Naive B cell (primary cell): ENCODE measurements around the gene SPRYD3. TPM values are rescaled to one million over a fixed set of nuclear protein-coding genes. Genes with fewer than 3 reads are reported as not detected.
"Not testable (repeated sequence)": the region's sequence is repeated elsewhere in the genome, so short reads cannot be mapped to it uniquely, and the experiment has no call there.

Source experiments
- ATAC-seq, 2 donors: fragments of 150-1000 bp; cut with Tn5 transposase; 2 replicates each; pipeline ENCODE4 v1.10.0; 2021; ENCODE audit warnings: low read depth in 2 of 2, mild to moderate bottlenecking in 2 of 2, moderate library complexity in 2 of 2
- DNase-seq: peaks from one replicate; pipeline ENCODE4 v3.0.0; 2022
- H3K27ac Mint-ChIP-seq, 6 donors: one replicate each; pipeline ENCODE4 v1.8.0; 2020 to 2022; ENCODE audit warnings: mild to moderate bottlenecking in 6 of 6, mixed read lengths in 6 of 6, moderate library complexity in 5 of 6, inconsistent platforms in 2 of 6
- H3K27me3 Mint-ChIP-seq, 3 donors: one replicate each; pipeline ENCODE4 v1.8.0; 2021 to 2022; ENCODE audit warnings: mixed read lengths in 3 of 3, mild to moderate bottlenecking in 1 of 3
- H3K36me3 Mint-ChIP-seq, 2 donors: one replicate each; pipeline ENCODE4 v1.8.0; 2020 to 2022; ENCODE audit warnings: mixed read lengths in 2 of 2, inconsistent platforms in 1 of 2, mild to moderate bottlenecking in 1 of 2
- H3K4me1 Mint-ChIP-seq, 3 donors: one replicate each; pipeline ENCODE4 v1.8.0; 2020 to 2022; ENCODE audit warnings: mixed read lengths in 3 of 3, inconsistent platforms in 1 of 3, mild to moderate bottlenecking in 1 of 3, moderate library complexity in 1 of 3
- H3K4me3 Mint-ChIP-seq, 8 donors: one replicate each; pipeline ENCODE4 v1.8.0; 2020 to 2022; ENCODE audit warnings: mild to moderate bottlenecking in 8 of 8, mixed read lengths in 8 of 8, moderate library complexity in 8 of 8, inconsistent platforms in 2 of 8
- H3K9me3 Mint-ChIP-seq, 7 donors: one replicate each; pipeline ENCODE4 v1.8.0; 2020 to 2022; ENCODE audit warnings: mixed read lengths in 7 of 7, mild to moderate bottlenecking in 5 of 7, inconsistent platforms in 2 of 7, moderate library complexity in 1 of 7
- polyA plus RNA-seq, 6 donors: library from polyadenylated mRNA; unstranded; fragments of 300-500 nt; fragmentation: Illumina TruSeq; gene quantifications; one replicate each; pipeline ENCODE4 v1.2.3, GENCODE V29; 2021; ENCODE audit warnings: low read depth in 6 of 6

The SPRYD3 gene
- polyA plus RNA-seq, 6 donors from 2014 or later: 12.8 to 31.1 (median 23.2) TPM

DNA sequence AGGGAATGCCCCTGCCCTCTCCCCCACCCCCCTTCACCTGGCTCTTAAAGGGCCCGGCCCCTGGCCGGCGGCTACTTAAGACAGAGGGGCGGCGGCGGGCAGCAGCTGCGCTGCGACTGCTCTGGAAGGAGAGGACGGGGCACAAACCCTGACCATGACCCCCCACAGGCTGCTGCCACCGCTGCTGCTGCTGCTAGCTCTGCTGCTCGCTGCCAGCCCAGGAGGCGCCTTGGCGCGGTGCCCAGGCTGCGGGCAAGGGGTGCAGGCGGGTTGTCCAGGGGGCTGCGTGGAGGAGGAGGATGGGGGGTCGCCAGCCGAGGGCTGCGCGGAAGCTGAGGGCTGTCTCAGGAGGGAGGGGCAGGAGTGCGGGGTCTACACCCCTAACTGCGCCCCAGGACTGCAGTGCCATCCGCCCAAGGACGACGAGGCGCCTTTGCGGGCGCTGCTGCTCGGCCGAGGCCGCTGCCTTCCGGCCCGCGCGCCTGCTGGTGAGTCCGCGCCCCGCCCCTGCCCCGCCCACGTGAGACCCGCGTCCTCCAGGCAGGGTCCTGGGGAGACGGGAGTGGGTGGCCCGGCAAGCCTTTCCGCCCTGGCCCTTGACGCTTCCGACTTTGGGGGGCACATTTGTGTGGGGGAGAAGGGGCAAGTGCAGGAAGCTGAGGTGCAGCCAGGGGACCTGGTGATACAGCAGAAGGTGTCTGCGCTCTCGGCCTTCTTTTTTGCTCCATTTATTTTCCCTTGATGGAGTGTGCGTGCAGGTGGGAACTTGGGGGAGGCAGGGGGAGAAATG is 18.6 kb upstream of the SPRYD3 start, which contains the start of gene IGFBP6:
IGFBP6 (plus strand) TSS at position 104 of the 790 bp plus-strand sequence; CDS start at position 155, 51 bp downstream.
- ATAC-seq (peak; percentile 75 to 82), DNase-seq (peak; percentile 60)
- Mint-ChIP-seq H3K9me3 (no peaks in the 10 kb centered on the region), H3K27ac (peak within 1 kb of the TSS in 3 of 6 donors; percentile 14 to 62 (median 60)), H3K4me3 (peak within 1 kb of the TSS; percentile 65 to 90 (median 88)), H3K36me3 (no peaks in the 10 kb centered on the region), H3K27me3 (peaks cover 7 to 26% (median 23%) of the 10 kb centered on the region in 3 donors), H3K4me1 (peaks cover 22 to 29% (median 29%) of the 10 kb centered on the region in 3 donors)

DNA sequence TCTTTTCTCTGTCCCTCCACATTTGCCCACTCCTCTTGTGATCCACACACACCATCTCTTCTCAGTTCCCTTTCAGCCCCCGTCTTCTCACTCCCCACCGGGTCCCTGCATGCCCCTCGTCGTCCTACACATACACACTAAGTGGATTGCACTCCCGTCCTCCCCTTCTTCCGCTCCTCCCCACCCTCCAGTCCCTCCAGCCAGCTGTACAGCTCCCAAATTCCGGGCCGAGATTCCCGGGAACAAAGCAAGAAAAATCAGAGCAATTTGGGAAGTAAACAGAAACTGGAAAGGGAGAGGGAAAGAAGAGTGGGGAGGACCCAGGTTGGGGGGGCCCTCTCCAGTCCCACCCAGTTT is 18.0 kb upstream of the SPRYD3 start:
- H3K27ac Mint-ChIP-seq: peak overlapping the region in 3 of 6 donors; percentile 14 to 60 (median 19)
- H3K27me3 Mint-ChIP-seq: peaks cover 7 to 28% (median 25%) of the 10 kb centered on the region in 3 donors

GRCh38 chr12:53096759-53097158 is 17.6 kb upstream of the SPRYD3 start:
- peaks cover 7 to 32% (median 29%) of the 10 kb centered on the region in 3 donors for H3K27me3 Mint-ChIP-seq
- no peak for ATAC-seq

More for the DNA sequence above, 18.0 kb upstream of the SPRYD3 start:
- no peak for DNase-seq
- Mint-ChIP-seq H3K4me3 (peak overlapping the region; percentile 65 to 90 (median 84)), H3K4me1 (peaks cover 22 to 28% (median 25%) of the 10 kb centered on the region in 3 donors), H3K36me3 (no peaks in the 10 kb centered on the region), H3K9me3 (no peaks in the 10 kb centered on the region)
- ATAC-seq: no peak

DNA sequence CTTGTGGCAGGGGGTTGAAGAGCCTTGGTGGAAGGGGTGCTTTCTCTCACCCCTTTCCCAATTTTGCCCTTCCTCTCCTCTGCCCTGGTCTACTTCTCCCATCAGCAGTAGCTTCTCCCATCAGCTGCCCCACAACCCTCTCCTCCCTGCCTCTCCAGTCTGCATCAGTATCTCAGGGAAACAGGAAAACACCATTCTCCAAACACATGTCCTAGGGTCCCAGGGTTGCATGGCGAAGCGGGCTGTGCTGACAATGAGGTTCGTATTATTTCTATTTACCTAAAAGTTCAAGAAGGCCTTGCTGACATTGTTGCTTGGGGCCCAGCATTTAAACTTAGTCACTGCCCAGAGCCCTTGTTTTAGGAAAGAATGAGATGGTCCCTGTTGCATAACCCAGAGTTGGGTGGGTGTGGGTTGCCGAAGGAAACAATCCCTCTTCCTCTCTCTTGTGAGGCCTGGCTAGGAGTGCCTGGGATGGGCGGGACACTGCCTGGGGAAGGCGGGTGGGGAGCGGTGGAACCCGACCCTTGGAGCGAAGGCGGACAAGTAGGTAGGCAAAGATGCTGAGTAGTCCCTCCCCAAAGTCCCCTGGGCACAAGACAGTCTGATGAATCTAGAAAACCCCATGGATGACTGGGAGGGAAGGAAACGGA is 17.0 kb upstream of the SPRYD3 start:
- ATAC-seq: no peak
- peaks cover 7 to 37% (median 35%) of the 10 kb centered on the region in 3 donors for H3K27me3 Mint-ChIP-seq
- H3K36me3 Mint-ChIP-seq: no peaks in the 10 kb centered on the region
- H3K9me3 Mint-ChIP-seq: no peaks in the 10 kb centered on the region
- no peak overlapping the region for H3K27ac Mint-ChIP-seq
- peak overlapping the region in 6 of 8 donors; percentile 2 to 71 (median 65) for H3K4me3 Mint-ChIP-seq
- no peak for DNase-seq
- peaks cover 22 to 28% (median 24%) of the 10 kb centered on the region in 3 donors for H3K4me1 Mint-ChIP-seq

More at GRCh38 chr12:53096759-53097158, 17.6 kb upstream of the SPRYD3 start:
- Mint-ChIP-seq H3K4me1 (peaks cover 22 to 28% (median 24%) of the 10 kb centered on the region in 3 donors), H3K9me3 (no peaks in the 10 kb centered on the region), H3K36me3 (no peaks in the 10 kb centered on the region), H3K4me3 (peak overlapping the region; percentile 65 to 90 (median 84)), H3K27ac (peak overlapping the region in 2 of 6 donors; percentile 14 to 60)
- no peak for DNase-seq

GRCh38 chr12:53095596-53095895 is 16.4 kb upstream of the SPRYD3 start:
- DNase-seq, H3K9me3 Mint-ChIP-seq, ATAC-seq, H3K36me3 Mint-ChIP-seq, H3K27ac Mint-ChIP-seq: not testable (repeated sequence)
- Mint-ChIP-seq H3K4me1 (peaks cover 22 to 28% (median 24%) of the 10 kb centered on the region in 3 donors), H3K27me3 (peaks cover 7 to 40% (median 36%) of the 10 kb centered on the region in 3 donors), H3K4me3 (peak overlapping the region in 2 of 8 donors; percentile 12 to 18)

DNA sequence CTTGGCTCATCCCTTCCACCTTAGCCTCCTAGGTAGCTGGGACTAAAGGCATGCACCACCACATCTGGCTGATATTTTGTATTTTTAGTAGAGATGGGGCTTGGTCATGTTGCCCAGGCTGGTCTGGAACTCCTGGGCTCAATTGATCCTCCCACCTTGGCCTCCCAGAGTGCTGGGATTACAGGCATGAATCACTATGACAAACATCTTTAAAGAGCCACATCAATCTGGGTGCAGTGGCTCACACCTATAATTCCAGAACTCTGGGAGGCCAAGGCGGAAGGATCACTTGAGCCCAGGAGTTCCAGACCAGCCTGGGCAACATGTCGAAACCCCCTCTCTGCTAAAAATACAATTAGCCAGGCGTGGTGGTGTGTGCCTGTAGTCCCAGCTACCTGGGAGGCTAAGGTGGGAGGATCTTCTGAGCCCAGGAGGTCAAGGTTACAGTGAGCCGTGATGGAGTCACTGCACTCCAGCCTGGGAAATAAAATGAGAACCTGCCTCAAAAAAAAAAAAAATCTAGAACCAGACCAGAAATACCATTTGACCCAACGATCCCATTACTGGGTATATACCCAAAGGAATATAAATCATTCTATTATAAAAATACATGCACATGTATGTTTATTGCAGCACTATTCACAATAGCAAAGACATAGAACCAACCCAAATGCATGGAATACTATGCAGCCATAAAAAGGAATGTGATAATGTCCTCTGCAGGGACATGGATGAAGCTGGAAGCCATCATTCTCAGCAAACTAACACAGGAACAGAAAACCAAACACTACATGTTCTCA is 15.8 kb upstream of the SPRYD3 start:
- H3K27ac Mint-ChIP-seq, H3K9me3 Mint-ChIP-seq, H3K36me3 Mint-ChIP-seq, DNase-seq, ATAC-seq: not testable (repeated sequence)
- H3K27me3 Mint-ChIP-seq: peaks cover 7 to 44% (median 36%) of the 10 kb centered on the region in 3 donors
- H3K4me1 Mint-ChIP-seq: peaks cover 22 to 28% (median 24%) of the 10 kb centered on the region in 3 donors
- peak overlapping the region in 3 of 8 donors; percentile 12 to 22 (median 18) for H3K4me3 Mint-ChIP-seq

DNA sequence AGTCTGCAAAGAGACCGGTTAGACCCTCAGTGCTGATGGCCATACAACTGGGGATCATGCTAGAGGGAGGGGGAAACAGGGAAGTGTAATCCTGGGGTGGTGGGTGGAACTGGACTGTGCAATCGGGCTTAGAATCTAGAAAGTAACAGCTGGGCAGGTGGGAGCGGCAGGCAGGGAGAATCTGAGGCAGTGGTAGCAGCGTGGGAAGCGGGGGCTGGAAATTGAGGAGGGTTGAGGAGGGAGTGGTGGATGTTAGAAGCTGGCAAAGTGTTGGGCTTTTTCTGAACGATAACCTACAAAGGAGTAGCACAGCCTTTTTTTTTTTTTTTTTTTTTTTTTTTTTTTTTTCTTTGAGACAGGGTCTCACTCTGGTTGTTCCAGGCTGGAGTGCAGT is 15.2 kb upstream of the SPRYD3 start:
- Mint-ChIP-seq H3K4me1 (peaks cover 20 to 27% (median 23%) of the 10 kb centered on the region in 3 donors), H3K36me3 (no peaks in the 10 kb centered on the region), H3K9me3 (no peaks in the 10 kb centered on the region), H3K4me3 (peak overlapping the region in 2 of 8 donors; percentile 3 to 22), H3K27me3 (peaks cover 7 to 44% (median 36%) of the 10 kb centered on the region in 3 donors), H3K27ac (peak overlapping the region in 1 of 6 donors; percentile 5)
- DNase-seq: no peak
- ATAC-seq: no peak

GRCh38 chr12:53093777-53094393 is 14.7 kb upstream of the SPRYD3 start:
- H3K27ac Mint-ChIP-seq: peak overlapping the region in 1 of 6 donors; percentile 5
- no peaks in the 10 kb centered on the region for H3K9me3 Mint-ChIP-seq
- H3K27me3 Mint-ChIP-seq: peaks cover 7 to 48% (median 36%) of the 10 kb centered on the region in 3 donors
- peaks cover 16 to 22% (median 18%) of the 10 kb centered on the region in 3 donors for H3K4me1 Mint-ChIP-seq
- DNase-seq (no peak), ATAC-seq (no peak)
- peak overlapping the region in 1 of 8 donors; percentile 22 for H3K4me3 Mint-ChIP-seq
- no peaks in the 10 kb centered on the region for H3K36me3 Mint-ChIP-seq

GRCh38 chr12:53091756-53092155 is 12.6 kb upstream of the SPRYD3 start:
- ATAC-seq (no peak), DNase-seq (no peak)
- H3K4me1 Mint-ChIP-seq: peaks cover 0 to 3% (median under 1%) of the 10 kb centered on the region in 3 donors
- no peak overlapping the region for H3K4me3 Mint-ChIP-seq
- H3K27me3 Mint-ChIP-seq: peaks cover 5 to 50% (median 35%) of the 10 kb centered on the region in 3 donors
- H3K9me3 Mint-ChIP-seq: no peaks in the 10 kb centered on the region
- no peaks in the 10 kb centered on the region for H3K36me3 Mint-ChIP-seq
- H3K27ac Mint-ChIP-seq: no peak overlapping the region

DNA sequence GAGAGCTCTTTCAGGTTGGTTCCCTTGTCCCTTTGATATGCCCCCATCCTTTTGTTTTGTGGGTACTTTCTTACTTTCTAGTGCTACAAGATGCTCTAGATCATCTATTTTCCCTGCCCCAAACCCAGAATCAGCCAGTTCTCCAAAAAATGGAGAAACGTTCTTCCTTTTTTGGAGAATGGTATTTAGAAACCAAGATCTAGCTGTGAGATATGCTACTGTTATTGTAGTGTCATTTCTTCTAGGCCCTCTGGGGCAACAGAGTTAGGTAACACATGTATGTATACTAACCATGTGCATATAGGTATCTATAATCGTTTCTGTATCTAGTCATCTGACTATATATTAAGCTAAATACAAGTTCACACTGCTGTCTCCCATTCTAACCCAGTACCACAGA is 11.4 kb upstream of the SPRYD3 start:
- ATAC-seq: no peak

DNA sequence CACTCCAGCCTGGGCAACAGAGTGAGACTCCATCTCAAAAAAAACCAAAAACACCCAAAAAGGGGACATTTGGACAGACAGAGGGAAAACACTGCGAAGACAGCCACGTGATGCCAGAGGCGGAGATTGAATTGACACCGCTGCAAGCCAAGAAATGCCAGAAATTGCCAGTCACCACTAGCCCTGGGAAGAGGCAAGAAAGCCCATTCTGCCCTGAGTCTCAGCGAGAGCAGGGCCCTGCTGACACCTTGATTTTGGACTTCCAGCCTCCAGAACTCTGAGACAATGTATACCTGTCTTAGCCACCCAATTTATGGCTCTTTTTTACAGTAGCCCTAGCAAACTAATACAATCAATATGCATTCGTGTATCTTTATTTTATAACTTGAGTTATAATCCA is 10.9 kb upstream of the SPRYD3 start:
- no peaks in the 10 kb centered on the region for H3K4me1 Mint-ChIP-seq
- ATAC-seq (no peak), DNase-seq (no peak)
- no peaks in the 10 kb centered on the region for H3K9me3 Mint-ChIP-seq
- H3K27ac Mint-ChIP-seq: no peak overlapping the region
- peaks cover 4 to 55% (median 41%) of the 10 kb centered on the region in 3 donors for H3K27me3 Mint-ChIP-seq
- no peaks in the 10 kb centered on the region for H3K36me3 Mint-ChIP-seq
- H3K4me3 Mint-ChIP-seq: no peak overlapping the region

More for the DNA sequence above, 11.4 kb upstream of the SPRYD3 start:
- H3K27me3 Mint-ChIP-seq: peaks cover 4 to 54% (median 39%) of the 10 kb centered on the region in 3 donors
- no peaks in the 10 kb centered on the region for H3K36me3 Mint-ChIP-seq
- DNase-seq: no peak
- no peak overlapping the region for H3K27ac Mint-ChIP-seq
- H3K4me1 Mint-ChIP-seq: no peaks in the 10 kb centered on the region
- H3K9me3 Mint-ChIP-seq: no peaks in the 10 kb centered on the region
- H3K4me3 Mint-ChIP-seq: no peak overlapping the region

DNA sequence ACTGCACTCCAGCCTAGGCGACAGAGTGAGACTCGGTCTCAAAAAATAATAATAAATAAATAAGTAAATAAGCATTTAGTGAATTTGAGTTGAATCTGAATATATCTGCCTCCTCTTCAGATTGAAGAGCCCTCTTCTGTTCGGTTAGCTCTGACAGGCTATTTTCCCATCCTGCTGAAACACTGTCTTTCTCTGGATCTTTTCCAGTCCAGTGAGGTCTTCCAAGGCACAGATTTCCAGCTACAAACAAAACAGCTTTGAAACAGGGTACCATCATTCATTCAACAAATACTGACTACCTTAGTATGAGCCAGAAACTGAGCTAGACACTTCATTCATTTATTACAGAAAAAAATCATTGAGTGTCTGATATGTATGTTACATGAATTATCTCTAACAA is 7.2 kb upstream of the SPRYD3 start:
- Mint-ChIP-seq H3K4me1 (no peaks in the 10 kb centered on the region), H3K4me3 (no peak overlapping the region), H3K9me3 (peaks cover 0 to 1% (median 0%) of the 10 kb centered on the region in 7 donors), H3K36me3 (no peaks in the 10 kb centered on the region), H3K27ac (no peak overlapping the region), H3K27me3 (peaks cover 4 to 40% (median 23%) of the 10 kb centered on the region in 3 donors)
- DNase-seq (no peak), ATAC-seq (no peak)
